Measurements from ENCODE around the gene SORCS1.

GRCh38 chr10:106898446-106898845 lies 266.1 kb downstream of the SORCS1 start:
- TF ChIP-seq CHD2 (IDR thresholded peaks at IDR 0.05; ENCODE audit: low read length, partially characterized antibody) (no peak), TCF12 (IDR thresholded peaks at IDR 0.05) (no peak), EZH2phosphoT487 (IDR thresholded peaks at IDR 0.05; ENCODE audit: borderline replicate concordance, low read depth) (no peak), CTCF (IDR thresholded peaks at IDR 0.05) (no peak)
